ENCODE results near the gene TXK. TPM values are rescaled to one million over a fixed set of nuclear protein-coding genes. Genes with fewer than 3 reads are reported as not detected.

The TXK gene
- total RNA-seq, 2 experiments from 2014 or later = 67.0 to 69.9 TPM

- intact Hi-C loops (cut with DNase I, micrococcal nuclease) = no loop called here
- POLR2A ChIA-PET = no interaction called here
- CTCF ChIA-PET = no interaction called here
- Mint-ChIP-seq H3K9me3 (no peaks in the 10 kb centered on the region), H3K4me3 (no peak overlapping the region), H3K27me3 (no peaks in the 10 kb centered on the region), H3K4me1 (ENCODE audit: low read depth) (peaks cover 21% of the 10 kb centered on the region), H3K27ac (no peak overlapping the region), H3K36me3 (ENCODE audit: low read depth) (no peaks in the 10 kb centered on the region)
- Histone ChIP-seq H3K4me1 (ENCODE audit: insufficient read depth, low read length) (peaks cover 8% of the 10 kb centered on the region), H3K27me3 (ENCODE audit: control insufficient read depth in 1 of 2, insufficient read depth in 2 of 2, low read length in 2 of 2) (no peaks in the 10 kb centered on the region), H3K4me3 (ENCODE audit: low read length) (no peak overlapping the region), H3K27ac (ENCODE audit: low read depth in 1 of 2, low read length in 2 of 2) (no peak overlapping the region), H3K9me3 (ENCODE audit: control insufficient read depth in 1 of 2, insufficient read depth in 1 of 2, low read length in 2 of 2) (no peaks in the 10 kb centered on the region), H3K36me3 (ENCODE audit: insufficient read depth, low read length) (no peaks in the 10 kb centered on the region)
- ATAC-seq (ENCODE audit: poor library complexity) (no peak), DNase-seq (no peak)
- no peak for TF ChIP-seq CTCF (IDR thresholded peaks at IDR 0.05)
These were observed 94.5 kb downstream of the TXK start for GRCh38 chr4:48039561-48039960.

- no peaks in the 10 kb centered on the region for H3K9me3 ChIP-seq (ENCODE audit: control insufficient read depth in 1 of 2, insufficient read depth in 1 of 2, low read length in 2 of 2)
- TF ChIP-seq CTCF (IDR thresholded peaks at IDR 0.05) = no peak
- no peaks in the 10 kb centered on the region for H3K36me3 ChIP-seq (ENCODE audit: insufficient read depth, low read length)
- no peak for DNase-seq
- H3K27ac ChIP-seq (ENCODE audit: low read depth in 1 of 2, low read length in 2 of 2) = no peak overlapping the region
- peaks cover 6% of the 10 kb centered on the region for H3K4me1 ChIP-seq (ENCODE audit: insufficient read depth, low read length)
- Mint-ChIP-seq H3K4me3 (no peak overlapping the region), H3K9me3 (no peaks in the 10 kb centered on the region), H3K27me3 (no peaks in the 10 kb centered on the region), H3K27ac (no peak overlapping the region), H3K36me3 (ENCODE audit: low read depth) (no peaks in the 10 kb centered on the region), H3K4me1 (ENCODE audit: low read depth) (peaks cover 16% of the 10 kb centered on the region)
- POLR2A ChIA-PET = no interaction called here
- no peak for ATAC-seq (ENCODE audit: poor library complexity)
- intact Hi-C loops (cut with DNase I, micrococcal nuclease) = no loop called here
- CTCF ChIA-PET = no interaction called here
- no peak overlapping the region for H3K4me3 ChIP-seq (ENCODE audit: low read length)
- H3K27me3 ChIP-seq (ENCODE audit: control insufficient read depth in 1 of 2, insufficient read depth in 2 of 2, low read length in 2 of 2) = no peaks in the 10 kb centered on the region
These were observed 95.4 kb downstream of the TXK start for GRCh38 chr4:48038666-48039065.

GRCh38 chr4:48037117-48037462 is 97.0 kb downstream of the TXK start:
- H3K4me1 ChIP-seq (ENCODE audit: insufficient read depth, low read length) = peaks cover 3% of the 10 kb centered on the region
- intact Hi-C loops (cut with DNase I, micrococcal nuclease) = no loop called here
- H3K27me3 ChIP-seq (ENCODE audit: control insufficient read depth in 1 of 2, insufficient read depth in 2 of 2, low read length in 2 of 2) = no peaks in the 10 kb centered on the region
- POLR2A ChIA-PET = no interaction called here
- H3K27ac ChIP-seq (ENCODE audit: low read depth in 1 of 2, low read length in 2 of 2) = no peak overlapping the region
- Mint-ChIP-seq H3K27me3 (no peaks in the 10 kb centered on the region), H3K36me3 (ENCODE audit: low read depth) (no peaks in the 10 kb centered on the region), H3K27ac (no peak overlapping the region), H3K9me3 (no peaks in the 10 kb centered on the region), H3K4me3 (no peak overlapping the region), H3K4me1 (ENCODE audit: low read depth) (peaks cover 5% of the 10 kb centered on the region)
- no peak for ATAC-seq (ENCODE audit: poor library complexity)
- no peak for DNase-seq
- no peak for TF ChIP-seq CTCF (IDR thresholded peaks at IDR 0.05)
- H3K36me3 ChIP-seq (ENCODE audit: insufficient read depth, low read length) = no peaks in the 10 kb centered on the region
- H3K9me3 ChIP-seq (ENCODE audit: control insufficient read depth in 1 of 2, insufficient read depth in 1 of 2, low read length in 2 of 2) = no peaks in the 10 kb centered on the region
- no peak overlapping the region for H3K4me3 ChIP-seq (ENCODE audit: low read length)
- CTCF ChIA-PET = no interaction called here
